Stimulated activated CD4-positive, alpha-beta T cell treated with anti-CD3 and anti-CD28 coated beads, Interleukin-2, amount 100 ng/mL, for 48 hours (primary cell): ENCODE measurements around the gene TMEM164.

Experiments used
- DNase-seq, 2 donors: peaks; one replicate each; pipeline ENCODE4 v3.0.0-alpha.2; 2020

Gene TMEM164

DNA sequence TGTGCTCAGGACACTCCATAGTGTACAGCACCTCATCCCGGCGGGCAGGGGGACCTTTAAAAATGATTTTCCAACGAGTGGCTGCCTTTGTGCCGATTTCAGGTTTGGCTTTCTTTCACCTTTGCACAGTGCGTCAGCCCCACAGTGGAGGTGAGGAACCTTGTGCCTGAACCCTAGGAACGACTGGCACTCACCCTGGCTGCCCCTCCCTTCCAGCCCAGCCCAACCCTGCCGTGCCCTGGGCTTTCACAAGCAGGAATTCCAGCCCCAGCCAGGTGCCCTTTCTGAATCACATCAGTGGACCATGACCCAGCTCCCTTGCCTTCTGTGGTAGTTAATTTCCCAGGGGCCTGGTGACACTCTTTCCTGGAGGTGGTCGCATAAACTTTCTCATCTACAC lies 1.3 kb downstream of the TMEM164 start:
- DNase-seq: no peak

DNA sequence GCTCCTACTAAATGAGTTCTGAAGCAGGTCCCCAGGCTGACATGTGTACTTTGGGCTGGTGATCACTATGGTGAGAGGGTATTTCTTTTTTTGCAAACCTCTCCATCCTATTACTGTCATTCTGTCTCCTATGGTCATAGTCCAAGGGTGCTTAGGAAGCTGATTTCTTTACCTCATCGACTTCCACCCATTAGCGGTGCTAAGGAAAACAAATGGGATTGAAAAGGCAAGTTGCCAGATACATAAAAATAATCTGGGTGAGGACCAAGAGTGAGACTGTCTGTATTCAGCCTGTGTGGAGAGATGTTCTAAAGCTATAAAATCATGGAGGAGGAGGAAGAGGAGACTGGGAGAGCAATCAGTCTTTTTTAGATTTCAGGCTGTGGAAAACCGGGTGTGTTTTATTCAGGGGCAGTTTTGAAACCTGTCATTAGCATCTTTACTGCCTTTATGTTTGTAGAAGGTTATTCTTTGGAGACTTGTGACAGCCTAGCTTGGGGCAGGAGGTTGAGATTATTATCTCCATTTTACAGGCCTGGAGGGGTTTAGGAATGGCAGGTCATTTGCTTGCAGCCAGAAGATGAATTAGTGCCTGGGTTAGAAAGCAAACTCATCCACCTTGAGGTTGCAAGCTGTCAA lies 1.9 kb downstream of the TMEM164 start:
- no peak for DNase-seq

DNA sequence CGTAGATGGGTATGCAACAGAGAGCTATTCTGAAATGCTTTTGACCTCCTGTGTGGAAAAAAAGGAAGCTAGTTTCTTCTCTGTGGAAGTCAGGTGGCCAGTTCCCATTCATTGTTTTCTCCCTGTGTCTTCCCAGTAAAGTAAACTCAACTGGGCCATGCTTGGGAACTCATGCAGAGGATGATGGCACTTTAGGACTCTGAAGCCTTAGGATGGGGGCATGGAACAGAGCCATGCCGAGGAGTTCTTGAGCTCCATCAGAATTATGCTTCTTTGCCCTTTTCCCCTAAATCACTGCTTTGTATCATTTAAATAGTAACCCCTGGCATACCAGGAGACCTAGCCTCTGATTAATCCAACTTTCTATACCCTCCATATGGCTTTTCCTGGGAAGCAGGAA lies 3.2 kb downstream of the TMEM164 start:
- DNase-seq: no peak

DNA sequence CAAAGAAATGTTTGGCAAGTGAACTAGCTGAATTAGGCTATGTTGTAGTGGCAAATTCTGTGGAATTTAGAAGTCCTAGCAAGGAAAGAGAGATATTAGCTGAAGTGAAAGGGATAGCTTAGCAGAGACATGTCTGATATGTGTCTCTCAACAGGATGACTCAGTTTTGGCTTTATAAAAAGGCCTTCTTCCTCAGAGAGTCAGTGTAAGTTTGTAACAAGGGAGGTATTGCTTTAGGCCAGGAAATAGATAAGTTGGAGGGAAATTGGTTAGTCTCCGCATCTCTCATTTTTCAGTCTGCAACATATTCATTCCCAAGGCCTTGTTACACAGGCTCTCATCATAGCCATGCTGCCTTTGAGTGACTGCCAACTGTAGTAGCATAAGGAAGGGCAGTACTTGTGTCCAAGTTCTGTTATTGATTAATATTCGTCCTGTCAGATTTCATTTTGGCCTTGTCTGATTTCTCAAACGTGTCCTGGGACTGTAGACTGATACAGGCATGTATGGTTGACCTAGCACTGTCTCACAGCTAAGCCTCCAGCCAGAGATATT lies 4.0 kb downstream of the TMEM164 start:
- DNase-seq: no peak

DNA sequence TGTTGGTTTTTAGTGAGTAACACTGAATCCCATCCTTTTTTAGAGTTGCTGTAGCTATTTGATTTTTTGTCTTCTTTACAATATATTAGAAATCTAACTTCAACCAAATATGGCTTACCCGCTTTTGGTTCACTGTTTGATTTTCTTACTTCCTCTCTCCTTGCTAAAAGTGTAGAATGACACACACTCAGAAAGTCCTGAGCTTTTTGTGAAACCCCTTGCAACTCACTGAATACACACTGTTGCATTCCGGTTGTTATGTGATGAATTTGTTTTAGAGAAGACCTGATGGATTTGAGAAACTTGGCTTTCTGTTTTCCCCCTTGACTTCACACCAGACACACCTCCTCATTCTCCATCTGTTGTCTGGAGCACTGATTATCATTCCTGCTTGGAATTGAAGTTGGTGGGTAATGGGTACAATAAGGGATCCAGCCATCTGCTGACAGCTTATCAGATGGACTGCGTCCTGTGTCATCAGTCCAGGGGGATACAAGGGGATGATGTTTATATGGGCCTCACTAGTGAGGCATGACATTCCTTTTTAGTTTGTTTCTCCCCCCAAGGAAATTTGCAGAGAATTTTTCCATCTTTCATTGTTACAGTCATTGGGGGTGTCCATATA lies 5.2 kb downstream of the TMEM164 start:
- DNase-seq: no peak

DNA sequence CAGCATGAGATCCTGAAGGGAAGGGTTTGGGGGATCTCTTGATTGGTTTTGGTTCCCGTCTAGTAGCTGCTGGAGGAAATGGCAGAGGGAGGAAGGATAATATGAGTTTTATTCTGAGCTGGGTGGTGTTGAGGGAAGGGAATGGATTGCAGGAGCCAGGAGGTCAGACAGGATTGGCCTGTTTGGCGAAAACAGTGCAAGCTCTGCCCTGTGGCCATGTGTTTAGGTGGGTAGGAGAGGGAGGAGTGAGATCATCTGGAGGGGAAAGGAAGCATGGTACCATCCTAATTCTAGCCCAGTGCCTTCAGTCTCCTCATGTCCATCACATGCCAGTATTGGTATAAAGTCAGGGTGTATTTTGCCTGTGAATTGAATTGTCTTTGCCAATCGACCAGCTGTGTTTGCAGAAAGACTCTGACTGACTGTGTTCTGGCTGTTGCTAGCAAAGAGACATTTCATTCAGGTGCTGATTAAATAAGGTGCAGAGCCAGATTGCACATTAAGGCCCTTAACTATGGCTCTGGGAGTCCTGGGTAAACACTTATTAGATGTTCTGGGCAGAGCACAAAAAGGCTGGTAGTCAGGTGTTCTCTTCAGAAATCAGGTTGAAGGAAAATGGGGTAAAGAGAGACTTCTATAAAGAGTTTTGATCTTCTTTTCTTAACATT lies 10.0 kb downstream of the TMEM164 start:
- DNase-seq: no peak

DNA sequence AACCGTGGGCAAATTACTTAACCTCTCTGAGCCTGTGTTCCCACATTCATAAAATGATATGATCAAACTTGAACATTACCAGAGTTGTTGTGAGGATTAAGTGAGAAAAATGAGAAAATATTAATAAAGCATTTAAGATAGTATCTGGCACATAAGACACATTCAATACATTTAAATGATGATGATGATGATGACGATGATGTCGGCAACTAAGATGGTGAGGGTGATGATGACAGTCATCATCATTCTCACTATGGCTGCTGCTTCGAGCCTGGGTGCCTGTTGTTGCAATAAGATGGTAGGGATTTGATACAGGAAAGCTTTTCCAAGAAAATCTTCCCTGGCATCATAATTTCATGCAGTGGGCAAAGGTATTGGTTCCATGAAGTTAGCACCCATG lies 11.1 kb downstream of the TMEM164 start:
- DNase-seq: no peak

DNA sequence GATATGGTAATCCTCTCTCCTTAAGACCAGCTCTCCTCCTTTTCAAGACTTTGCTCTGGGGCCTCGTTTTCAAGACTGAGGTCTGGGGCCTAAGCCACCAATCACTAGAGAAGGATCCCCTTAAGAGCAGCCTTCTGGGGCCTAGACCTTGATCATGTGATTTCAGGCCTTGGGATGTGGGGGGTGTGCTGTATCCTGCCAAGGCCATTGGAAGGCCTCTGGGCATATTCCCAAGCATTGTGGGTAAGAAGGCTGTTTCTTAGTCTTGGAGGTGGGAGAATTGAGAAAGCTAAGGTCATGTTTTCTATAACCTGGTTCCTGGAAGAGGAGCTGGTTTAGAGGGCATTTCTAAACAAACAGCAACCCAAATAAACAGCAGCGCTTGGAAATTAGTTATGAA lies 12.1 kb downstream of the TMEM164 start:
- no peak for DNase-seq

DNA sequence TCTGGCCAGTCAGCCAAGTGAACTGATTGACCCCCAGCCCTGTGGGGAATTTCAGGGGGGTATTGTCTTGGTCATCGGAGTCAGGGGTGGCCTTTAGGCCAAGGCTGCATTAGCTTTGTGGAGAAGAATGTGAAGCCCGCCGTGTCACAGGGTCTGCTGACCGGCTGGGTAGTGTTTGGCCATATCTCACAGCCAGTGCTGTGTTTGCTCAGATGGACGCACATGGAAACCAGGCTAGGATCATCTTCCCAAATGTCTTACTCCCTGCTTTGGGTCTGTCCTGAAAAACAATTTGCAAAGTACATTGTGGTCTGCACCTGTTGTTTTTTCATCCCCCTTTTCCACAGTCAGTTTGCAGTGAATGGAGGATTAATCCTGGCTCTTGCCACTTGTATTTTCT lies 13.0 kb downstream of the TMEM164 start:
- DNase-seq: no peak

DNA sequence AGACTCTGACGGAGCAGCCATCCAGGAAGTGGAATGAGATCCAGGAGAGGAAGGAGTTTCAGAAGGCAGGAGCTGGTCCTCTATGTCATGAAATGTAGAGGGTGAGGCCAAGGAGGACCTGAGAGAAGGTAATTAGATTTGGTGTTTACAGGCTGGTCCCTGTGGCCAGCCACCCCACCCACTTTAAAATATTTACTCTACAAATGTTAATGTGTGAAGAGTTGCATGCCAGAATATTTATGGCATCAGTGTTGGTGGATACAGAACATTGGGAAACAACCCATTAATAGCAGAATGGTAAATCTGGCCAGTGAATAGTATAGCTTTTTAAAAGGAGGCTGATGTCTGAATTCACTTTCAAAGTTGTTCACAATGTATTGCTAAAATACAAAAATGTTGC lies 17.6 kb downstream of the TMEM164 start:
- DNase-seq: no peak

DNA sequence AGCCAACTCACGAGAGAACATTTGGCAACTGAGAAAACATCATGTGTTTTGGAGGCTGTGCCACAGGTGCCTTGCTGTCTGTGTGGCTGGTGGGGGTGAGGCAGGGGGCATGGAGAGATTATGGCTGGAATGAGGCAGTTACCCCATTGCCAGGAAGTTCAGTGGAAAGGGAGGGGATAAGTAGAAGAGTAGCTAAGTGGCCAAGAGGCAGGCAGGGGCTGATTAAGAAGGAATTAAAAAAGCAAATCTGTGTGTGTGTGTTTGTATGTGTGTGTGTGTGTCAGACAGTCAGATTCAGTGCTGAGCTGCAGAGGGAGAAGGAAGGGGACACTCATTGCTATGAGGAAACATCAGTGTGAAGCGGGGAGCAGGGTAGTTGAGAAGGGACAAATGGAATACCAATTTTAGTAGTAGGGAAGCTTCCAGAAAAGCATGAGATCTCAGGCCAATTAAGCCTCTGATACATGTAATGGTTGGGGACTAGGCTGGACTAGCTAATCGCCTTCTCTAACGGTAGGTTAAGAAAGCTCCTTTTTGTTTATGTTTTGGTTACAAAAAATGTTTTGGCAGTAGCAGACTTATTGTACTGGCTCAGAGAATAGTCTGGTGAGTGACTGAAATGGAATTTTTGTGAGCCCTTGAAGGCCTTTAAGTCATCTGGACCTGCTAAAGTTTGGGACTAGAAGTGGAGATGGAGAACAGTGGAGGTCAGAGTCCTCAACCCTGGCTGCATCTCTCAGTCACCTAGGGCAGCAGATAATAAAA lies 18.5 kb downstream of the TMEM164 start:
- DNase-seq: no peak

DNA sequence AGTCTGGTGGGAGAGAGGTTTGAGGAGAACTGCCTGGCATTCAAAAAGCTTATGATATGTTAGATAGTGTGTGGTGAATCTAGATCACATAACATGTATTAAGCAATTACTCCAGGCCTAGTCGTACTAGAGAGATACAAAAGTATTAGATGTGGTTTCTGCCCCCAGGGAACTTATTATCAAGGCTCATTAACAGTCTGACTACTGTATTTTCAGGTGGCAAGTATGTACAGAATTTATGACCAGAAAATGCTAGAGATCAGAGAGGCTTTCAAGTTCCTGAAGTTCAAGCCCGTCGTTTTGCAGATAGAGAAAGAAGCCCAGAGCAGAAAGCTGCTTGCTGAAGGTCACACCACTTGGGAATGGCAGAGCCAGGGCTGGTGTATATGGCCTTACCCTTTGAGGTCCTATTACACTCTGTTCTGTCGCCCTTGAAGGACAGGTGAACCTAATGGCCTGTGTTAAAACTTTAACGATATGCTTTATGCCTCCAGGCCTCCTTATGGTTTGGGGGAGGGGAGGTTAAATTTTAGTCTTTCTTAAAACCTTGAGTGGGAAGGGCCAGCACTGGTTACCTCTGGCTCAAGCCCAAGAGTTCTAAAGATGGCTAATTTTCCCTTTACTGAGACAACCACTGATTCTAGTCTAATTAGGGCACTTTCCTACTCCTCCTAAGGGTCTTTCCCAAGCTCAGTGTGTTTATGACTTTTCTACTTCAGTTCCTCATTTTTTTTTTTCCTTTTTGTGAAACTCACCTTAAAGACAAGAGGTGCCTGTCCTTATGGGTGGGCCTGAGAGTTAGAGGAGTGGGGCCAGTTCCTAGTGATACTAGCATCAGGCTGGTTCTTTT lies 19.9 kb downstream of the TMEM164 start:
- DNase-seq: no peak

DNA sequence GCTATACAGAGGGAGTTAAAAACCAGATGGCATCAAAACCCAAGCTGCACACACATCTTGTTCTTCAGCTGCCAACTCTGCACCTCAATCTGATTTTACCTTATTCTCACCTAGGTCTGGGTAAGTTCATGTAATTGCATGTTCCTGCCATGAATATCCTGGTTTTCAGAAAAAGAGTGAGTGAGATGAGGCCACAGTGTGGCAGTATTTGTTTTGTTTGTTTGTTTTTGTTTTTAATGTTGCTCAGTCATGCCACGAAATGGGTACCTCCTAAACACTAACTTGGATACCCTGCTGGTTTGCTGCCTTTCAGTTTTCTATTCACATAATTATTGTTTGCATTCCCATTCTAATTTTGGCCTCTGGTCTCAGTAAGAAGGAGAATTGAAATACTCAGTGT lies 22.5 kb downstream of the TMEM164 start:
- no peak for DNase-seq

DNA sequence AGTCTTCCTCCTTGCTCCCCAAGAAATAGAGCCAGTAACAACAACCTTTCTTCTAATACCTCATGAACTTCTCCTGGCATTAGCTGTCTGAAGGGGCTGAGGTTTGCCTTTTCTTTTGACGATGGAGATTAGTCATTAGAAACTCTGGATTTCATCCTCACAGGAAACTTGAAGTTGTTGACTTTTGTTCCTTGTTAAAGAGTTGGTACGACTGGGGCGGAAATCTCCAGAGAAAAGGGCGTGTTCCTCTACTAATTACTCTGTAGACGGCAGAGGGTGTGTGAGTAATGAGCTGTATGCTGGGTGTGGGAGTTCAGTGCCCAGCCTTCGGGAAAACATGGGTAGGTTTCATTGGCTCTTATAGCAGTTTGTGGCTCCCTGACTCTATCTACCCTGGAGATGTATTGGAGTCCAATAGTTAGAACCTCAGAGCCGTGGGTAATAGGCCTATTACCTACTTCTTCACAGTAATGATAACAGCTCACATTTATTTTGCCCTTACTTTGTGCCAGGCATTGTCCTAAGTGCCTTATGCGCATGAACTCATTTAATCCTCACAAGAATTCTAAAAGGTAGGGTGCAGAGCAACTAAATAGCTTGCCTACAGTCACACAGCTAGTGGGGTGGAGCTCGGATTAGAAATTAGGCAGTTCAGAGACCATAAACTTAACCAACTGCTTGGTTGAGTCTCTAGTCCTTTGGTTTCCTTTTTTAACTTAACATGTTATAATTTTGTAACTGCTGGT lies 23.4 kb downstream of the TMEM164 start:
- no peak for DNase-seq

DNA sequence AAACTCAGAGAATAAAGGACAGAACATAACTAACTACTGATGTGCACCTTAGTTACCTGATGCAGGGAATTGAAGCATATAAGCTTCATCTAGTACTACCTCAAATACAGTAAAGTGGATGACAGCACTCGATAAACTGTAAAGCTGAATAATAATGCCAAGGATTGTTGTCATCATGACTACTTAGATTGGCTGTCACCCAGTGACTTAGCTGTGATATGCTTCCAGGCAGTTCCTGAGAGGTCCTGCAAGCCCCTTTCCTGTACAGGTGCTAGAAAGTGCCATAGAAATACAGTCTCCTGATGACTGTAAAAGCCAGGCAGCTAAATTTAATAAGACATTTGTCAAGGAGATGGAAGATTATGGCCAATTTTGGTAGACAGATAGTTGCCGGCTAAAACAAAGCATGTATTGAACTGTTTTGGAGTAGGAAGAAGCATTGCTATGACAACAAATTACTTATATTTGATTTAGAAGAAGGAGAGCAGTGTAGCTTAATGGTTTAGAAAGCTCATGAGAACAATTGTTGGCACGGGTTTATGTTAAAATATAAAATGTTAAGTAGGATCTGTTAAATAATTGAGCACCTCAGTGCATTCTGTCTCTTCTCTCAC lies 29.7 kb downstream of the TMEM164 start:
- DNase-seq: no peak

DNA sequence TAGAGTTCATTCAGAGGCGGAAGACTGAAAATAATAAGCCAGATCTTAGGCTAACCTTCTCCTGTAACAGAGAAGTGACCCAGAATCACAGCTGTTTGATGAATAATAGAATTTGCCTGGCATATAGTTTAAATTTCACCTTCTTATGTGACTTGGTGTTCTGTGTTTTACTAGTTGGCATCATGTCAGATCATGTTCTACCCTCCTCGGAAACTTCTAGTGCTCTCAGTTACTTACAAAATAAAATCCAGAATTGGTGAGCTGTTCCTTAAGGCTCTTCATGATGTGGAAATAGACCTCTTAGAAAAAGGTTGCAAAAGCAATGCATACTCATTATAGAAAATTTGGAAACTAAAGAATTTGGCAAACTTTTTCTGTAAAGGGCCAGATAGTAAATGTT lies 31.1 kb downstream of the TMEM164 start:
- no peak for DNase-seq

DNA sequence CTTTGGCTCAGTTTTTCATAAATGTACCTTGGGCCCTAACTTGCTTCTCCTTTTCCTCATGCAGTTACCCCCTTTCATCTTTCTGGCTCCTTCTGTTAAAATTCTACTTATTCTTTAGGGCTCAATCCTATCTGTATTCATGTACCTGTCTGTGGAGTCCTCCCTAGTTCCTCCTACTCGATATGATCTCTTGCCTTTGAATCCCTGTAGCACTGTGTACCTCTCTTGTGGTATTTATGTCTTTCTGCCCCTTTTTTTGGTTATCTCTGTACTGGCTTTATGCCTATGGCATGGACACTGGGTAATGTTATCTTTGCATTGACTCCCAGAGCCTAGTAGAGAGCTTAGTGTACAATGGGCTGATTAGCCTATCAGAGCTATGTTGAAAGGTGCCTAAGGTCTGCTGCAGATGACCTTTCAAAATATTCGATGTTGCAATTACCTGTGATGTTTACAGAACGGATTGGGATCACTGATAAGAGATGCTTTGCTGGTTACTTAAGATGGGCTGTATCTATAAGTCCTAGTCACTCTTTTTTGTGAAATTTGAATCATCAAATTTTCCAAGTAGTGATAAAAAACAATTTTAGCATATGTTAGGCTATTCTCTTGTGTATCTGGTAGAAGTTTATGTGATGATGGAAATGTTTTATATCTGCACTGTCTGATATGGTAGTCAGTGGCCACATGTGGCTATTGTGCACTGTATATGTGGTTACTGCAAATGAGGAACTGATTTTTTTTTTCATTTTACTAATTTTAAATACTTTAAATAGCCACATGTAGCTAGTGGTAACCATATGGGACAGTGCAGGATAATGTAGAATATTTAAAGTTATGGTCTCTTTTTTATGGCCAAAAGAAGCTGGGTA lies 33.5 kb downstream of the TMEM164 start:
- no peak for DNase-seq

DNA sequence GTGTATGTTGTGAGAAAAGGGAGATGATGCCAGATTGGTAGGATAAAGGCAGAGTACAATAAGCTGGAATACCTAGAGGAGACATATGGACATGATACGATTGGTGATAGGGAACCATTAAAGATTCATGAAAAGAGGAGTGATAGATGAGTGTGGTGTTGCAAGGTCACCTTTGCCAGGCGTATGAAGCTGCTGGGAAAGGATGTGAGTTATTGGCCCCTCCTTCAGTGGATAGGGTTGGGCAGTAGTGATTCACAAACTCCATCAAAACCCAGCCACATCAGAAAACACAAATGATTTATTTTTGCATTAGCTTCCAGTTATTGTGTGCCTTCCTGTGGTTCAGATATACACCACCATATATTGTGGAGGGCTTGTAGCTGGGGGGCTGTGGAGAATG lies 34.3 kb downstream of the TMEM164 start:
- no peak for DNase-seq

DNA sequence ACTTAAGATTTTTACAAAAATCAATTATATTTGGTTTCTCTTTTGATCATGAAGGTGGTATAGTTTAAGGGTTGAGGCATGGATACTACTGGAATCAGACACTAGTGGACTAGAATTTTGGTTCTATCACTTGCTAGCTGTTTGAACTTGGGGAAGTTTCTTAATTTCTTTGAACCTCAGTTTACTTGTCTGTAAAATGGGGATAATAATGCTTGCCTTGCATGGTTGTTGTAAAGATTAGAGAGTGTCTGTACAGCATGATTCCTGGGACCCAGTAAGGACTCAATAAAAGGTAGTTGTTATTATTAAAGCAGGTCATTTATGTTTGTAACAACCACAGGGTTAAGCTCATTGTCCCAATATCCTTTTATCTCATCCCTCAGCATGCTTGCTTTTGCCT lies 36.0 kb downstream of the TMEM164 start:
- no peak for DNase-seq

DNA sequence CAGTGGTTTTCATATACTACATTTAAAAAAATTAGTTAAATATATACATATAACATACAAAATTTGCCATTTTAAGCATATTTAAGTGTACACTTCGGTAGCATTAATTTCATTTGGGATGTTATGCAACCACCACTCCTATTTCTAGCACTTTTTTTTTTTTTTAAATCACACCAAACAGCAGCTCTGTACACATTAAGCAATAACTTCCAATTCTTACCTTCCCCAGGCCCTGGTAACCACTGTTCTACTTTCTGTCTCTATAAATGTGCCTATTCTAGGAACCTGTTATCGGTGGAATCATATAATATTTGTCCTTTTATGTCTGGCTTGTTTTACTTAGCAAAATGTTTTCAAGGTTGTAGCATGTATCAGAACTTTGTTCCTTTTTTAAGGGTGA lies 39.1 kb downstream of the TMEM164 start:
- DNase-seq: no peak
